ENCODE results near the gene TNNI3K.

GRCh38 chr1:74363220-74363619 lies 128.0 kb downstream of the TNNI3K start:
- no peak for TF ChIP-seq CTCF (IDR thresholded peaks at IDR 0.05)
- TF ChIP-seq POLR2A (IDR thresholded peaks at IDR 0.05) = no peak
